Neural cell (in vitro differentiated cells): ENCODE measurements around the gene C16orf90.

Experiments used
- CTCF ChIP-seq: fragments of 450-650 bp; IDR thresholded peaks from 2 replicates; pipeline ENCODE4 v1.5.1; 2014; ENCODE audit warnings: antibody characterized with exemption, mild to moderate bottlenecking, moderate library complexity; ENCODE audit not compliant: poor library complexity, severe bottlenecking
- POLR2AphosphoS5 ChIP-seq: IDR thresholded peaks from 2 replicates; pipeline ENCODE4 v1.6.1; 2012
- RAD21 ChIP-seq: fragments of 450-650 bp; conservative IDR thresholded peaks from 2 replicates; pipeline ENCODE4 v1.6.1; 2014; ENCODE audit warnings: antibody characterized with exemption, mild to moderate bottlenecking, moderate library complexity

- no peak for TF ChIP-seq POLR2AphosphoS5
- no peak for TF ChIP-seq CTCF
- TF ChIP-seq RAD21 = no peak
These were observed 46.4 kb upstream of the C16orf90 start for GRCh38 chr16:3541527-3542155.
